Measurements from ENCODE around the gene MAD1L1.

Gene MAD1L1

GRCh38 chr7:1947586-1948217 is 285.0 kb downstream of the MAD1L1 start:
- DNase-seq: no peak

DNA sequence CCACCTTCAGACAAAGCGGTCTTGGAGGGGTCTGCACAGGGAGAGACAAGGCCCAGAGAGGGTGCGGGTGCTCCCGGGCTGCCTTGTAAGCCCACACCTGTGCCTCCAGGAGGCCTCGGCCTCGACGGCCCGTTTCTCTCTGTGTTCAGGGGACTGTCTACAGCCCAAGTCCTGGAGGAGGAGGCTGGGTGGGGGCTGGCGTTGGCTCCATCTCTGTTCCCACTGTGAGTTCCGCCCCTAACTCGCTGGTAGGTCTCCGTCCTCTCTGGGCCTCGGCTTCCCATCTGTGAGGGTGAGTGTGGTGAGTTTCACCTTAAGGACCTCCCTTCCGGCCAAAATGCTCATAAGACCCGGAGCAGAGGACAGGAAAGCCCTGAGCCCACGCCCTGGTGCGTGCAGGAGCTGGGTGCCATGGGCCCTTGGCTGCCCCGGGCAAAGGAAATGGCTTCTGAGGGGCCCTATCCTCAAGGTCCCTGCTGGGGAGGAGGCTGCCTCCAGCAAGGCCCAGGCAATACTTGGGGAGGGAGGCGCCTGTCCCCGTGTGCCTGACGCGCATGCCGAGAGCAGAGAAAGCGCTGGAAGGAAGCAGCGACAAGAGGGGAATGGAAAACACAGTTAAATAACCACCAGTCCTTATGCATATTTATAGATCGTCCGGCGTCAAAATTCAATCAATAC is 285.8 kb downstream of the MAD1L1 start:
- DNase-seq: no peak

GRCh38 chr7:1946025-1946772 is 286.5 kb downstream of the MAD1L1 start:
- DNase-seq: no peak

GRCh38 chr7:1945558-1945957 is 287.2 kb downstream of the MAD1L1 start:
- no peak for DNase-seq

- no peak for DNase-seq
Measured at GRCh38 chr7:1944619-1945210, 288.0 kb downstream of the MAD1L1 start.

GRCh38 chr7:1943933-1944618 is 288.7 kb downstream of the MAD1L1 start:
- DNase-seq: no peak

- no peak for DNase-seq
Measured at GRCh38 chr7:1943326-1943725, 289.4 kb downstream of the MAD1L1 start.

- no peak for DNase-seq
Measured at GRCh38 chr7:1942941-1943289, 289.8 kb downstream of the MAD1L1 start.

DNA sequence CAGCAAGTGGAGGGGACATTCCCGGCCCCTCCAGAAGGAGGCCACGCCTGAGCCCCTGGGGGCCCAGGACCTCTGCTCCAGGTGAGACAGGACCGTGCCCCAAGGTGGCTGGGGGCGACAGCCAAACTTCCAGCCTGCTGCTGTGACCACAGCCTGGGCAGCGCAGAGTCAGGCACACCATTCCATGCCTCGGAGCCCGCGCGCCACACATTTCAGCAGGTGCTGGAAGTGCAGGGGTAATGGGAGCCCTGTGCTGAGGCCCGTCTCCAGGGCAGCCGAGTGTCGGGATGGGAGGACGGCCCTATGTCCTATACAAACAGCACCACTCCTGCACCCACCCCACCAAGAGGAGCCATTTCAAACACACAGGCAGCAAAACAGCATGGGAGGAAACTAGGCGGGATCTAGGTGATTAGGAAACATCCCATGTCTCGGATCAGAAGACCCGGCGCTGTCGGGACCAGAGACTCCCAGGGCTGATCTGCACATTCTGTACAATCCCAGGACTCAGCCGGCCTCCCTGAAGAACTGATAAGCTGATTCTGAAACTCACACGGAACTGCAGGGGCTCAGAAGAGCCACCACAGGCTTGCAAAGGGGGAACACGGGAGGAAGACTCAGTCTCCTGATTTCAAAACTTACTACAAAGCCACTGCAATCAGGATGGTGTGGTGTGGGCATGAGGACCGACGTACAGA is 290.4 kb downstream of the MAD1L1 start:
- no peak for DNase-seq

GRCh38 chr7:1941464-1942242 is 291.1 kb downstream of the MAD1L1 start:
- DNase-seq: no peak

GRCh38 chr7:1940863-1941262 is 291.9 kb downstream of the MAD1L1 start:
- DNase-seq: no peak

DNA sequence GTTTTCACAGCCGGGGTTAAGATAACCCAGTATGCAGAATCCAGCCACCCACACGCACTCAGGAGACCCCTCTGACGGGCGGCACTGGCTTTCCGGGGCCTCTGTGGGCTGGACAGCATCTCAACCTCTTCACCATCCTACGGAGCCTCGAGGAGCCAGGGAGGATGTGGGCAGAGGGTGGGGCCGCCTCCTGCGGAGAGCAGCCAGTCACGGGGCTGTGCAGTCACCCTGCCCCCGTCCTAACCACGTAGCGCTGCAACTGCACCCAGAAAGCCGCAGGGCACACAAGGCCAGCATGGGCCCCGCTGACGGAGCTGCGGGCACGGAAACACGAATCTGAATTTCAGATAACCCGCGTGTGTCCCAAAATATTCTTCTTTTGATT is 292.4 kb downstream of the MAD1L1 start:
- DNase-seq: peak; percentile 85

DNA sequence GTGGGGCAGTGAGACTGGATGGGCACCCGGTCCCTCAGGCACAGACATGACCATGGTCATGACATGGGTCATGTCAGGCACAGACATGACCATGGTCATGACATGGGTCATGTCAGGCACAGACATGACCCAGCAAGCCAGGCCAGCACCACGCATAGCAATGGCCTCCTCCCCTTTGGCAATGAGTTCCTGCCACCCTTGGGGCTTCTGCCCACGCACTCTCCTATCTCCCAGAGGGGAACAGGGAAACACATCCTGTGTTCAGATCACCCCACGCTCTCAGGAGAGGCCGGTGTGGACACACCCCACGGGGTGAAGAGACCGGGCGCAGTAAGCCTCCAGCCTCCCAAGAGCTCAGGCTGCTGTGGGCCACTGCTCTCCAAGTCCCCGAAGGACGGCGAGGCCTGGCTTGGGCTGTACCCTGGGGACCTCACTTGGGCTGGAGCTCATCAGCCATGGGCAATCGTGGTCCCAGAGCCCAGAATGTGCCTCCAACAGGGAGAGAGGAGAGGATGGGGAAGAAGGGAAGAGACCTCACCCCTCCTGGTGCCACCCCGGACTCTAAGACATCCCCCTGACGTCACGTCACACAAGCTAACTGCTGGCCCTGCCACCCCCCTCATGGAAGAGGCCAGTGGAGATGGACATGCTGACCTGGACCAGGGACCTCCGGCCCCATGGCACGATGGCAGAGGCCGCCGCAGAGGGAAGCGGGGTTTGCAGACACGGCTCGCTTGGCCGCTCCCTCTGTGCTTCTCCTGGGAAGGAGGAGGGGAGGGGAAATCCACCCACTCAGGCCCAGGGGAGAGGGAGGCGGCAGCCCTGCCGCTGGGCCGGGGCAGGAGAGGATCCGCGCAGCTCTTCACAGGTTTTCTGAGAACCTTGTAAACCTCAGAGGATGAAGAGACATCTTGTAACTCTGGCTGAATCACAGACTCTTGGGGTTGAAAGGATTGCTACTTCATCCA is 293.0 kb downstream of the MAD1L1 start:
- no peak for DNase-seq

DNA sequence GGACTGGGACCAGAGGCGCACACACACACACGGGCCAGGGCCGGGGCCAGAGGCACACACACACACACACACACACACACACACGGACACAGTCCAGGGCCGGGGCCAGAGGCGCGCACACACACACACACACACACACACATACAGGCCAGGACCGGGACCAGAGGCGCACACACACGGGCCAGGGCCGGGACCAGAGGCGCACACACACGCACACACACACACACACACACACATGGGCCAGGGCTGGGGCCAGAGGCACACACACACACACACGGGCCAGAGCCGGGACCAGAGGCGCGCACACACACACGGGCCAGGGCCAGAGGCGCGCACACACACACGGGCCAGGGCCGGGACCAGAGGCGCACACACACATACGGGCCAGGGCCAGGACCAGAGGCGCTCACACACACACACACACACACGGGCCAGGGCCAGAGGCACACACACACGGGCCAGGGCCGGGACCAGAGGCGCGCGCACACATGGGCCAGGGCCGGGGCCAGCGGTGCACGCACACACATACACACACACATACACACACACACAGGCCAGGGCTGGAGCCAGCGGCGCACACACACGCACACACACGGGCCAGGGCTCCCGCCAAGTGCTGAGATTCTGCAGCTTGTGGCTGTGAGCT is 293.8 kb downstream of the MAD1L1 start:
- DNase-seq: no peak

DNA sequence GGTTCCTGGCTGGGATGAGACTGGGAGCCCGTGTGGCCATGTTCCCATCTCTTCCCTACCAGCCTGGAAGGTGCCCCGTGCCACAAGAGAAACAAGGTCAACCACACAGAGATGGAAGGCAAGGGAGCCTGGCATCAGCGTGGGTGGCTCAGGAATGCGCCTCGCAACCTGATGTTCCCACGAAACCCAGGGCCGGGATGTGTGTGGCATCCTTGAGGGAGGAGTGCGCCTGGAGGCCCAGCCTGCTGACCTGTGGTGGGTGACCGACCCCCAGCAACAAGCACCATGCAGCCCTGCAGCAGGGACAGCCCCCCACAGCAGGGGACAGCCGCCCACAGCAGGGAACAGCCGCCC is 295.5 kb downstream of the MAD1L1 start:
- no peak for DNase-seq

GRCh38 chr7:1936531-1937251 is 296.1 kb downstream of the MAD1L1 start:
- DNase-seq: no peak

GRCh38 chr7:1936006-1936310 is 296.8 kb downstream of the MAD1L1 start:
- no peak for DNase-seq

GRCh38 chr7:1935176-1936005 is 297.4 kb downstream of the MAD1L1 start:
- no peak for DNase-seq

- DNase-seq: no peak
Measured at GRCh38 chr7:1934756-1935155, 298.0 kb downstream of the MAD1L1 start.

All from activated CD4-positive, alpha-beta T cell treated with anti-CD3 and anti-CD28 coated beads for 1 hour (primary cell).